ENCODE results near the gene CD68.
"Not testable (repeated sequence)": the region's sequence is repeated elsewhere in the genome, so short reads cannot be mapped to it uniquely, and the experiment has no call there.

CD68 gene

GRCh38 chr17:7580604-7581575 is 1.5 kb downstream of the CD68 start:
- no peak for DNase-seq

GRCh38 chr17:7582396-7583252 is 3.2 kb downstream of the CD68 start:
- no peak for DNase-seq

DNA sequence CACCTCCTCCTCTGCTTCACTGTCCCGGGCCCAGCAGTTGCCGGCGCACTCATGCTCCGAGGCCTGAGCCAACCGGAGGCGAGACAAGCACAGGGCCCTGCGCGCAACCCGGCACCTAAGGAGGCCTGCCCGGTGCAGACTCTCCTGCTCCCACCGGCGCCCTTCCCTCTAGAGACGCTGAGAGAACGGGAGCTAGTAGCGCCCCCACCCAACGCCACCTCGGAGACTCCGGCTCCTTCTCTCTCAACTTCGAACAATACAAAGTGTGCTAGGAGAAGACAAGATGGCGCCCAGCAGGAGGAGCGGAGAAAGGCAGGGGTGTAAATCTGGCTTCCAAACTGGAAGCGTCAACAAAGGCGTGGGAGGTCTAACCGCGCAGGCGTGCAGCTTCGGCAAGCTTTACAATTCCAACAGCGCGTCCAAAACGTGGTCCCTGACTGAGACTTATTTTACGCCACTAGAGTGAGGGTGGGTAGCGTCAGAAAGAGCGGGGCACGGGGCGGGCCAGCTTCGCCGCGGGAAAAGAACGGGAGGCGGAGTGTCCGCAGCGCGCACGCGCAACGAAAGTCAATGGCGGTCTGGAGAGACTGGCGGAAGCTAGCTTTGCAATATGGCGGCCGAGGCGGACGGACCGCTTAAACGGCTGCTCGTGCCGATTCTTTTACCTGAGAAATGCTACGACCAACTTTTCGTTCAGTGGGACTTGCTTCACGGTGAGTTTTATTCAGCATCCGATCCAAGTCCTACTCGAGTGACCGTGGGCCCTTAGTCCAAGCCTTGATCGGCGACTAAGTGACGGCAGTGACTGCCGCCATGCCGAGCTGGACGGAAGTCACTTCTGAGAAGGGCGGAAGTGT is 4.0 kb downstream of the CD68 start, which contains the start of gene MPDU1:
TSS of gene MPDU1 (plus strand) at position 600 of the 857 bp plus-strand sequence. CDS start at position 611, 11 bp downstream.
- DNase-seq, result peak; percentile 85

- no peak for DNase-seq
These were observed 7.4 kb downstream of the CD68 start for GRCh38 chr17:7586673-7587419.

DNA sequence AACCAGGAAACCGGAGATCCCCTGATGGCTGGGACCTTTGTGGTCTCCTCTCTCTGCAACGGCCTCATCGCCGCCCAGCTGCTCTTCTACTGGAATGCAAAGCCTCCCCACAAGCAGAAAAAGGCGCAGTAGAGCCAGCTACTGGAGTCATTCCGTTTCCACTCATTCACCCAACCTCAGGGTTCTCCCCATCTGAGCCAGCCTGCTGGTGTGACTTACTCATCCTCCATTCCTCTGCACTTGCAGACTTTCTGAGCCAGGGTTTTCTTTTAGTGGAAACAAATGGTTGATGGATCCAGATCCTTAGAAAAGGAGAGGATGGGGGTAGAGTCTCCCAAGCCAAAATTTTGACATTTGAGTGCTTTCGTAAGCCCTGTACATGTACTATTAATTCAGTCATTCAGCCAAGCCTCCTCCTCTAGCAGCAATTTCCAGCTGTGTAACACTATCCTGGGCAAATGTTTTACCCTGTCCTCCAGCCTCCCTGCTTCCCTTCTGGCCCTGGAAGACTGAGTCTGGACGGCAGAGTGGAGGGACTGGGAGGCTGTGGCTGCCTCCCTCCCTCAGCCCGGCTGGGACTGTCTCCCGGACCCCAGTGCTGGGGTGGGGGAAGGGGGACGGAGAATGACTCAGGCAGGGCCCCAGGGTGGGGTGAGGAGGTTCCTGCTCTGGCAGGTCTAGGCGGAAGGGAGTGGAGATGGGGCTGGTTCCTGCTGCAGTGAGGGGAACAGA is 8.1 kb downstream of the CD68 start:
- DNase-seq, result peak; percentile 39

- DNase-seq, result no peak
These were observed 9.2 kb downstream of the CD68 start for GRCh38 chr17:7588553-7589203.

DNA sequence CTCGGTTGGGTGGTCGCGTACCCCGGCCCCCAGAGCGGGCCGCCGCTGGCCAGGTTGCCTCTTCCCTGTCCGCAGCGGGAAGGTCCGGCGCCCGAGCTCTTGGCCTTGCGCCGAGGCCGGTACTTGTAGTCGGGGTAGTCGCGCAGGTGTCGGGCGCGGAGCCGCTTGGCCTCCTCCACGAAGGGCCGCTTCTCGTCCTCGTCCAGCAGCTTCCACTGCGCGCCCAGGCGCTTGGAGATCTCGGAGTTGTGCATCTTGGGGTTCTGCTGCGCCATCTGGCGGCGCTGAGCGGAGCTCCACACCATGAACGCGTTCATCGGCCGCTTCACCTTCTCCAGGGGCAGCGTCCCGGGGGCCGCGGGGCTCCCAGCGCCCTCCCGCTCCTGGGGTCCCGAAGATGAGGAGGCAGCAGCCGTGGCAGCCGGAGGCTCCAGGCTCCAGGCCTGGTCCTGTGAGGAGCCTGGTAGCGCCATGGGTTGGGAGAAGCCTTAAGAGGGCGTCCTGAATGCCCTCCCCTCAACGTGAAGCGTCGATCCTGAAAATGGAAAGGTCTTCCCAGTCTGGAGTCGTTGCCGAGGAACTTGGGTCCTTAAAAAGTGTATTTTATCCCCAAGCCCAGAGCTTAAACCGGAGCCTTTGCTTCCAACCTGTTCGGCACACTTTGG is 9.9 kb downstream of the CD68 start:
- peak; percentile 40 for DNase-seq

GRCh38 chr17:7589891-7590691 is 10.7 kb downstream of the CD68 start, which contains the start of gene SOX15:
SOX15 (minus strand) TSS chr17:7590094; CDS start chr17:7589676, 418 bp downstream.
- no peak for DNase-seq

DNA sequence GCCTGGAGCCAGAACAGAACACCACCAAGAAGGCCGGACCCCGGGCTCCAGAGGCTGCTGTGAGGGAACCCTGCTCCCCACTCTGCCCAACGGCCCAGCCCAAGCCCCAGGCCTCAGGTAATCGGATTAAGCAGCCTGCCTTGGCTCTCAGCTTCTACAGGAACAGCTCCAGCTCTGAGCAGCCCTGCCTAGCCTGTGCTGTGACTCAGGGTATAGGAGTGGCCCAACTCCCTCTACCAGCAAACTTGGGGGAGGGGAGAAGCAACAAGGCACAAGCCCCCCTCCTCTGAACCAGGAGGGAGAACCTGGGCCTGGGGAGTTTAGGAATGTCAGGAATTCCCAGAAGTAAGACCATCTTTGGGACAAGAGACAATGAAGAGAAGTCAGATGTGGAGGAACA is 11.3 kb downstream of the CD68 start:
- DNase-seq, result no peak

DNA sequence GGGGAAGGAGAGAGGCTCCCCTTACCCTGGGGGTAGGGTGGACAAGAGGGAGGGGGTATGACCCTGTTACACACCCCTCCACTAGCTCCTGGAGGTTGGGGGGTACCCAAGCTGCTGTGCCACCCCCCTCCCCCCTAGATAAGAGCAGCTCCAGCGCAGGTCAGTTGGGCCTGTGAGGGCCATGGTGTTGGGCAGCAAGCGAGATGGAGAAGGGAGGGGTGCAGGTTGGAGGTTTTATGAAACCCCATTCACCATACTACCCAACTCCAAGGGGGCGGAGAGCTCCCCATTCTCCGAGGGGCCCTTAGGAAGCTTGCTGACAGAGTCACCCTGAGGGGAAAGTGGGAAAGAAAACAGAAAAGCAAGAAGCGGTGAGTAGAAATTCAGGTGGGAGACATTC is 12.2 kb downstream of the CD68 start:
- DNase-seq, result no peak

- DNase-seq, result no peak
These were observed 13.1 kb downstream of the CD68 start for GRCh38 chr17:7592422-7593021.

DNA sequence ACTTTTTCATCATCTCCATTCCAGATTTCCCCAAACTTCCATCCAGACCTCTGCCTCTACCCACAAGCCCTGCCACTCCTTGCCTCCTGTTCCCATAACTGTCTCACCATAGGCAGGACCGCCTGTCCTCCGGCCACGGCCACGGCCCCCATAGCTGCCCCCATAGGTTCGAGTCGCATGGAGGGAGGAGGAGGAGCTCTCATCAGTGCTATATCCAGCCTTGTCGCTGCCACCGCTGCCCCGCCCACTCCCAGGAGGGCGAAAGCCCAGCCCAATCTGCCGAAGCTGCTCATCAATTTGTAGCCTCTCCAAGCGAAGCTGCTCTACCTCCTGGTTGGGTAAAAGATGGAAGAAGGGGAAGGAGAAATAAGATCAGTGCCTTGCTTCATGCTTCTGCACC is 13.9 kb downstream of the CD68 start:
- DNase-seq, result no peak

- not testable (repeated sequence) for DNase-seq
These were observed 18.1 kb downstream of the CD68 start for GRCh38 chr17:7597561-7597960.

- DNase-seq, result no peak
These were observed 26.8 kb downstream of the CD68 start for GRCh38 chr17:7606280-7606679.

- no peak for DNase-seq
These were observed 31.2 kb downstream of the CD68 start for GRCh38 chr17:7610641-7611040.

DNA sequence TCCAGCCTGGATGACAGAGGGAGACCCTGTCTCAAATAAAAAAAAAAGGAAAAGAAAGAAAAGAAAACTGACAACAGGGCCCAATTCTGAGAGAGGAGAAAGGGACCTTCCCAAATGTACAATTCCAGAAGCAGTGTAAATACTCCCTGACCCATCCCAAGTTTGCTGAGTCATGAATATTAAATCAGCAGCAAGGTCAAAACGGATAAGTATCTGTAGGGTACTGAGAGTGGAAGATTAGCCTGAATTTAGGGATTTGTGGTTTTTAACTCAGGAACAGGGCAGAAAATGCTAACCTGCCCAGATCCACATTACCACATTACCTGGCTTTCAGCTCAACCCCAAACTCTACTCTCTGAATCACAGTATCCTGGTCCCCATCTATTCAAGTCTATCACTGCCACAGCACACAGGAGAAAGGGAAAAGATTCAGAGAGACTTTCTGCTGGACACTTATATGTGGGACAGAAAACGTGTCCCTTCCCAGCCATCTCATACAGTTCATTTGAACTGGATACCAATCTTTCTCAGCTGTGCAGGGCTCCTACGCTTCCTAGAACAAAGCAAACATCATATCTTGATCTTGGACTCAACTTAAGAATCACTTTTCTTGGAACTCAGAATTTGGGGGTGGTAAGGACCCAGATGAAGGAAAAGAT is 32.3 kb downstream of the CD68 start:
- DNase-seq, result no peak

GRCh38 chr17:7612294-7612640 is 32.8 kb downstream of the CD68 start:
- DNase-seq, result no peak
